Loucy (cell line): ENCODE results near the gene SMIM45.

Experiments
- CTCF ChIP-seq: fragments of 200-600 bp; sonication (generic); conservative IDR thresholded peaks from 2 replicates; pipeline ENCODE4 v1.5.1; 2014; ENCODE audit warnings: mild to moderate bottlenecking, antibody characterized with exemption, low read length
- EZH2phosphoT487 ChIP-seq: fragments of 200-600 bp; IDR thresholded peaks from 2 replicates; pipeline ENCODE4 v1.6.1; 2018; ENCODE audit warnings: antibody characterized with exemption, mild to moderate bottlenecking, moderate library complexity, borderline replicate concordance

GRCh38 chr22:41969110-41969646 lies 17.2 kb downstream of the SMIM45 start, which contains the start of gene SEPTIN3:
- TF ChIP-seq CTCF: no peak
- no peak for TF ChIP-seq EZH2phosphoT487
